Fibroblast of villous mesenchyme (primary cell): ENCODE measurements around the gene P2RX3. TPM values are rescaled to one million over a fixed set of nuclear protein-coding genes. Genes with fewer than 3 reads are reported as not detected.

Experiments
- DNase-seq: peaks from one replicate; pipeline ENCODE4 v3.0.0-alpha.2; 2010; ENCODE audit warnings: low read depth
- H3K4me3 ChIP-seq: 2 replicates; pipeline ENCODE4 v1.5.1; 2011; ENCODE audit warnings: low read depth, mild to moderate bottlenecking, low read length
- CTCF ChIP-seq: IDR thresholded peaks from 2 replicates; pipeline ENCODE4 v1.5.1; 2012; ENCODE audit warnings: low read depth, mild to moderate bottlenecking, low read length; ENCODE audit not compliant: insufficient read depth
- total RNA-seq: library from RNA; depleted of rRNA; stranded (reverse); fragments of >200 nt; gene quantifications from 2 replicates; pipeline ENCODE4 v1.2.3, GENCODE V29; 2012

P2RX3 gene
- total RNA-seq, 1 donor, result not detected

- DNase-seq, result peak; percentile 78
Measured at GRCh38 chr11:57310630-57311086, 27.5 kb upstream of the P2RX3 start.

DNA sequence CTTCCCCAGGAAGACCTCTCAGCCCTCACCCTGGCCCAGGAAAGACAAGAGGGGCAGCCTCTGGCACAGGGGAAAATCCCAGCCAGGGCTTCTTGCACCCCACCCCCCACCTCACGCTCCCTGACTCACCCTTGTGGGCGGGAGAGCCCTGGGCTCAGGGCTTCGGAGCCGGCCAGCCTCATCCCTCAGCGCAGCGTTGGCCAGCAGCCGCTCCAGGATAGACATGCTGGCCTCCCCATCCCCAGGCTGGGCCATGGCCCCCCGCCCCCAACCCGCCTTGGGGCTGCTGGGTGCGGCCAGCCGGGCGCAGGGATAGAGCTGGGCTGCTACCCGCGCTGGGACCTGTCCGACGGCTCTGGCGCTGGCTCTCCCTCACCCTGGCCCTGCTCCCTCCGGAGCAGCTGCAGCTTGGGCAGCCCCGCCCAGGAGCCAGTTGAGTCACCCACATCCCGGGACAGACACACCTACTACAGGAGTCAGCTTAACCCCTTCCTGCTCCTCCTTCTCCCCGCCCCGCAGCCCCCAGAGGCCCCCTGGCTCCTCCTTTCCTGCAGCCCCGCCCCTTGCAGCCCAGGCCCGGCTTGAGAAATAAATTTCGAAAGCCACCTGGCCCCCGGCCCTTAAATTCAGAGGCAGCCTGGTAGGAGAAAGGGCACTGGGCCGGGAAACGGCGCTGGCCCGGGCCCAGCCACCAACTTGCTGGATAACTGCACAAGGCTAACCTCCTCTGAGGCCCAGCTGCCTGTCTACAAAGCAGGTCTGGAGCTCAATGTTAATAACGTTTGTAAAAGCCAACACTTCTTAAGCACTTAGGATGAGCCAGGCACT lies 26.8 kb upstream of the P2RX3 start:
- peak; percentile 98 for DNase-seq
- no peak for TF ChIP-seq CTCF
- H3K4me3 ChIP-seq, result peak overlapping the region; percentile 63

More at GRCh38 chr11:57310630-57311086, 27.5 kb upstream of the P2RX3 start:
- no peak for TF ChIP-seq CTCF
- H3K4me3 ChIP-seq, result peak overlapping the region; percentile 63

DNA sequence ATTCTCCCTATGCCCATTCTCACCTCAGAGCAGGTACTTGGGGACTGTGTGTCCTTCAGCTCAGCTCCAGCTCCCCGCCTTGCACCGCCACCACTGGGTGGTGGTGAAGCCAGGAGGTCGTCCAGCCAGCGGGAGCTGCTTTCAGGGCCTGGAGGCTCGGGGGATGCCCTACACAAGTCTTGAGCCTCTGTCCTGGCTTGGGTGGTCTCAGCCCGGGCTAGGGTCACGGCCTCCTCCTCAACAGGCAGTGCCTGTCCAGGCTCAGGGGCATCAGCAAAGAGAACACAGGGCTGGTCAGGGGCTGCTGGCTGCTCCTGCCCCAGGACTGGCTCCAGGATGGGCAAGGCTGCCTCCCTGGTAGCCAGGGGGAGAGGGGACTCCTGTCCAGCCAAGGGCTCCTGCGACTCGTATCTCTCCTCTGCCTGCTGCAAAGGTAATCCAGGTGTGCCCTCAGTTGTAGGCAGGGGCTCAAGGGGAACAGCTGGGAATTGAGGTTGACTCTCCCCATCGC lies 25.6 kb upstream of the P2RX3 start:
- H3K4me3 ChIP-seq, result no peak overlapping the region
- DNase-seq, result no peak
- no peak for TF ChIP-seq CTCF

DNA sequence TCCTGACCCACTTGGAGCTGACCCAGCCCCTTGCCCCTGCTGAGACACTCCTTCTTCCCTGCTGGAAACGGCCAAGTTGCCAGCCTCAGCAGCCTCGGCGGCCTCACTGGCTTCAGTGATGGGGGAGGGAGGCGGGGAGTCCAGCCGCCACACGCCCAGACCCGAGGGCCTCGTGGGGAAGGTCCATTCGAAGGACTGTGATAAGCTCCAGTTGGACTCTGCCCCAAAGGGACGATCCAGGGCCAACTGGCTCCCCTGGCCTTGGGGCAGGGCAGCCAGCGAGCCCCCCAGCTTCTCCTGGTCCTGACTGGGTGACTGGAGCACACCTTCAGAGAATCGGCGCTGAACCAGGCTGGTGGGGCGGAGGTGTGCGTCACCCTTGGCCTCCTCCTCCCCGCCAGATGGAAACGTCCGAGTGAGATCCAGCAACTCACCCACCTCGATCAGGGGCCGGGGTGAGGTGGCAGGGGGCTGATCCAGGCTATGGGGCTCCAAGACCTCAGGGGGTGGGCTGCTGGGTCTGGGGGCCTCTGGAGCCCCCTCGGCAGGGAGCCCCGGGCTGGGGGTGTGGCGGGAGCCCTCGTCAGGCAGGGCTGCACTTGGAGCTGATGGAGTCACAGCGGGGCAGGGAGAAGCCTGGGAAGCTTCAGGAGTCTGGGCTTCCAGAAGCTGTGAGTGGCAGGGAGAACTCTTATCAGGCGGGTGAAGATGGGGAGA lies 24.9 kb upstream of the P2RX3 start:
- no peak for TF ChIP-seq CTCF
- DNase-seq, result no peak
- no peak overlapping the region for H3K4me3 ChIP-seq

DNA sequence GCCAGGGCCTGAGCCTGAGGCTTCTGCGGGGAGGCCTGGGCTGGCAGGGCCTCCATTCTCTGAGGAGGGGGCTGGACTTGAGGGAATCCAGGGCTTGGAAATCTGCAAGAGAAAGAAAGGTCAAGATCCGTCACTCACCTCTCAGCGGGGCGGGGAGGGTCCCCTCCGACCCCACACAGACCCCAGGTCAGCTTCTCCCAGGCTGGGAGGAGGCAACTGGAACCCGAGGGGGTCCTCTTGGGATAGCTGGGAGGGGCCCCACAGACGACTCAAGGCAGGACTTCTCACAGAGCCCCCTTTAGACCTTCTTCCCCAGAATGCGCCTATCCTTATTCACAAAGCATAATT lies 24.4 kb upstream of the P2RX3 start:
- no peak for DNase-seq
- H3K4me3 ChIP-seq, result no peak overlapping the region
- TF ChIP-seq CTCF, result no peak

DNA sequence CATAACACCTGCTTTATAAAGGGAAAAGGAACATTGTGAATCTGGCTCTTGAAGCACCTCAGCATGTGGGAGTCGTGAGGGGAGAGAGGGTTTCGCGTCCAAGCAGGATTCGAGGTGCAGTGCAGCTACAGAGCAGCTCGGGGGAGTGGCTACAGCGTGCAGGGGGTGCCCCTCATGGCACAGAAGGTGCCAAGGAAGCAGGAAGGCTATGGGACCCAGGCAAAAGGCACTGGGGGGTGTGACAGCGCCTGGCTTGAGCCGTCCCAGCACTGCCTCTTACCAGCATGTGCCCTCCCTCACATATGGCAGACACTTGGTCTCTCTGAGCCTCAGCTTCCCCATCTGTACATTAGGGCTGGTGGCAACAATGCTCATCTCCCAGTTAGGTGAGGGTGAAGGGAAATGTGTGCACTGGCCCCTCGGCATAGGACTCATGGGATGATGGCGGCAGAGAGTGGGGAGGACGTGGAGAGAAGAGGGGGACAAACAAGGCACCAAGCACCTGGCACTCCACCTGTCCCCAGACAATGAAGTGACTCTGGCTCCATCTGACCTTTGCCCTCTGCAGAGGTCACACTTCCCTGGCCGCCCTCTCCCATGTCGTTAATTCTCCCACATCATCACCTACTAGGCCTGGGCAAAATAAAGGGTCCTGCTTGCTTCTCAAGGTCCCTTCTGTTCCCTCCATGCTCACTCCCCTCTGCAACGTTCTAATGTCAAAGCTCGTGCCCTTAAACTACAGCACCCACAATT lies 23.8 kb upstream of the P2RX3 start:
- DNase-seq, result no peak
- no peak for TF ChIP-seq CTCF
- no peak overlapping the region for H3K4me3 ChIP-seq
